Keratinocyte (primary cell): ENCODE measurements around the gene HSPBP1. TPM values are rescaled to one million over a fixed set of nuclear protein-coding genes. Genes with fewer than 3 reads are reported as not detected.

Experiments used
- DNase-seq: peaks from one replicate; pipeline ENCODE4 v3.0.0-alpha.2; 2011; ENCODE audit warnings: low read depth, missing footprints, low spot score
- FAIRE-seq: peaks from 2 replicates; lab custom pipeline; 2011; peaks lifted over from hg19 to GRCh38; lab: Jason Lieb, UNC
- H2AFZ ChIP-seq: 2 replicates; pipeline ENCODE4 v1.6.0; 2012; ENCODE audit warnings: low read length, control low read depth, inconsistent platforms; ENCODE audit not compliant: control insufficient read depth
- H3K27ac ChIP-seq: 2 replicates; pipeline ENCODE4 v1.5.1; 2011; ENCODE audit warnings: low read length; ENCODE audit not compliant: control insufficient read depth, insufficient read depth
- H3K27me3 ChIP-seq: 3 replicates; pipeline ENCODE4 v1.6.0; 2011; ENCODE audit warnings: low read length; ENCODE audit not compliant: control insufficient read depth, insufficient read depth; ENCODE audit errors: extremely low read depth
- H3K36me3 ChIP-seq, 2 experiments: 2 replicates in 1 of 2; 3 replicates in 1 of 2; pipeline ENCODE4 v1.5.1; 2011; ENCODE audit warnings: low read length in 2 of 2, mild to moderate bottlenecking in 1 of 2; ENCODE audit not compliant: control insufficient read depth in 2 of 2, insufficient read depth in 2 of 2; ENCODE audit errors: extremely low read depth in 1 of 2
- H3K4me1 ChIP-seq: 3 replicates; pipeline ENCODE4 v1.5.1; 2011; ENCODE audit warnings: low read length; ENCODE audit not compliant: control insufficient read depth, insufficient read depth; ENCODE audit errors: extremely low read depth
- H3K4me2 ChIP-seq: 3 replicates; pipeline ENCODE4 v1.6.0; 2011; ENCODE audit warnings: low read depth, low read length; ENCODE audit not compliant: control insufficient read depth, insufficient read depth; ENCODE audit errors: extremely low read depth
- H3K4me3 ChIP-seq, 3 experiments: fragments of 200-600 bp in 1 of 3; sonication (generic) in 1 of 3; 2 replicates in 2 of 3; 3 replicates in 1 of 3; pipeline ENCODE4 v1.5.1; 2011 to 2016; ENCODE audit warnings: low read length in 3 of 3, mild to moderate bottlenecking in 3 of 3, control low read depth in 2 of 3, inconsistent platforms in 1 of 3, low read depth in 1 of 3, mixed read lengths in 1 of 3, mixed run types in 1 of 3, moderate library complexity in 1 of 3; ENCODE audit not compliant: control insufficient read depth in 2 of 3, insufficient read depth in 2 of 3; ENCODE audit errors: extremely low read depth in 1 of 3
- H3K79me2 ChIP-seq: 2 replicates; pipeline ENCODE4 v1.6.0; 2012; ENCODE audit warnings: low read length; ENCODE audit not compliant: control insufficient read depth, insufficient read depth
- H3K9ac ChIP-seq: 3 replicates; pipeline ENCODE4 v1.6.0; 2011; ENCODE audit warnings: low read length; ENCODE audit not compliant: control insufficient read depth, insufficient read depth; ENCODE audit errors: extremely low read depth
- H3K9me1 ChIP-seq: 3 replicates; pipeline ENCODE4 v1.6.0; 2011; ENCODE audit warnings: low read length; ENCODE audit not compliant: control insufficient read depth, insufficient read depth; ENCODE audit errors: extremely low read depth
- H3K9me3 ChIP-seq: 2 replicates; pipeline ENCODE4 v1.5.1; 2012; ENCODE audit warnings: low read depth, low read length; ENCODE audit not compliant: control insufficient read depth
- H4K20me1 ChIP-seq: 3 replicates; pipeline ENCODE4 v1.6.0; 2011; ENCODE audit warnings: low read length; ENCODE audit not compliant: control insufficient read depth, insufficient read depth; ENCODE audit errors: extremely low read depth
- CTCF ChIP-seq, 3 experiments: IDR thresholded peaks in 1 of 3; conservative IDR thresholded peaks in 1 of 3; optimal IDR thresholded peaks in 1 of 3; 2 replicates in 2 of 3; 3 replicates in 1 of 3; pipeline versions ENCODE3 to v1.5.1; 2011; ENCODE audit warnings: low read length in 3 of 3, mild to moderate bottlenecking in 3 of 3, moderate library complexity in 2 of 3, control low read depth in 1 of 3, inconsistent platforms in 1 of 3; ENCODE audit not compliant: insufficient read depth in 2 of 3; ENCODE audit errors: extremely low read depth in 1 of 3
- EZH2 ChIP-seq: IDR thresholded peaks from one replicate; pipeline ENCODE4 v1.6.1; 2012; ENCODE audit warnings: inconsistent platforms, mild to moderate bottlenecking, low read length, moderate library complexity
- dilution Hi-C: fragments of 300-500 bp; cut with MboI; formaldehyde crosslinking; loops from one replicate; pipeline ENCODE4 v1.7.0; 2020; ENCODE audit warnings: low sequenced_read_pairs; ENCODE audit not compliant: extremely low pct_ligation_motif_present
- polyA plus RNA-seq, 5 experiments: library from polyadenylated mRNA; depleted of rRNA in 3 of 5; stranded (reverse) in 3 of 5; stranded (forward) in 1 of 5; unstranded in 1 of 5; fragments of >200 nt; gene quantifications; 1 replicate in 1 of 5; 2 replicates in 3 of 5; 3 replicates in 1 of 5; pipeline versions ENCODE4 v1.2.1 to v1.2.3, GENCODE V29; 2011 to 2012; ENCODE audit warnings: missing spikeins in 2 of 5, low read depth in 1 of 5, low replicate concordance in 1 of 5

Gene HSPBP1
- polyA plus RNA-seq, 1 donor (not counting 4 experiments of a cell fraction or from before 2014, with no cell fraction given), result 20.2 TPM

DNA sequence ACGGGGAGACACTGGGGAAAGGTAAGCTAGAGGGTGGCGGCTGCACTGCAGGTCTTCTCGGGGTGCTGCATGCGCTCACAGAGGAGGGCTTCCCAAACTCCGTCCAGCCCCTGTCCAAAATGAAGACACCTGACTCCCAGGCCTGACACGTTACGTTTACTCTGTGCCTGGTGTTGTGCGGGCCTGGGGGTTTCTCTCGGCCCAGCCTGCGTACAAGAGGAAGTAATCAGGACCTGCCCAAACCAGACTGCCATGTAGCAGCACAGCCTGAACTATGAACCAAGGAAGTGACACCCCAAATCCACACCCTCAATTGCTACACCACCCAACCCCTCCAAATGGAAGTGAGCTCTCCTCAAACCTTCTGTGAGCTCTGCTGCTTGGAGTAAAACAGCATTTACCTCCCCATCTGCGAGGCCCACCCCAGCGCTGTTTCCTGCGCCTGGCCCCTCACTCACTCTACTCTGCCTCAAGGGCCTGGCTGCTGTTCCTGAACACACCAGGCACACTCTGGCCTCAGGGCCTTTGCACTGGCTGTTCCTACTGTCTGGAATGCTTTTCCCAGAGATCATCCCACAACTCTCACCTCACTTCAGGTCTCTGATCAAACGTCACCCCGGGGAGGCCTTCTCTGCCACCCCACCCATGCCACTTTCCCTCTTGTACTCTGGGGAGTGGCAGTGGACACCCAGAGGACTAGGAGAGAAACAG lies 3.0 kb downstream of the HSPBP1 start:
- FAIRE-seq (no peak), DNase-seq (no peak)
- Histone ChIP-seq H3K36me3 (peaks cover 16 to 25% of the 10 kb centered on the region in 2 experiments), H3K9me3 (no peaks in the 10 kb centered on the region), H3K4me2 (no peak overlapping the region), H4K20me1 (no peaks in the 10 kb centered on the region), H3K4me1 (peaks cover 14% of the 10 kb centered on the region), H3K4me3 (no peak overlapping the region), H3K27me3 (no peaks in the 10 kb centered on the region), H3K27ac (no peak overlapping the region), H3K9me1 (no peaks in the 10 kb centered on the region), H3K9ac (no peak overlapping the region), H2AFZ (no peak overlapping the region), H3K79me2 (peaks cover 7% of the 10 kb centered on the region)
- dilution Hi-C loops, result no loop called here
- TF ChIP-seq CTCF (optimal IDR thresholded peaks at IDR 0.05 in 1 of 3, IDR thresholded peaks at IDR 0.05 in 1 of 3, conservative IDR thresholded peaks at IDR 0.05 in 1 of 3; ENCODE audit: extremely low read depth in 1 of 3, insufficient read depth in 2 of 3, low read length in 3 of 3), result no peak
- TF ChIP-seq EZH2, result no peak

DNA sequence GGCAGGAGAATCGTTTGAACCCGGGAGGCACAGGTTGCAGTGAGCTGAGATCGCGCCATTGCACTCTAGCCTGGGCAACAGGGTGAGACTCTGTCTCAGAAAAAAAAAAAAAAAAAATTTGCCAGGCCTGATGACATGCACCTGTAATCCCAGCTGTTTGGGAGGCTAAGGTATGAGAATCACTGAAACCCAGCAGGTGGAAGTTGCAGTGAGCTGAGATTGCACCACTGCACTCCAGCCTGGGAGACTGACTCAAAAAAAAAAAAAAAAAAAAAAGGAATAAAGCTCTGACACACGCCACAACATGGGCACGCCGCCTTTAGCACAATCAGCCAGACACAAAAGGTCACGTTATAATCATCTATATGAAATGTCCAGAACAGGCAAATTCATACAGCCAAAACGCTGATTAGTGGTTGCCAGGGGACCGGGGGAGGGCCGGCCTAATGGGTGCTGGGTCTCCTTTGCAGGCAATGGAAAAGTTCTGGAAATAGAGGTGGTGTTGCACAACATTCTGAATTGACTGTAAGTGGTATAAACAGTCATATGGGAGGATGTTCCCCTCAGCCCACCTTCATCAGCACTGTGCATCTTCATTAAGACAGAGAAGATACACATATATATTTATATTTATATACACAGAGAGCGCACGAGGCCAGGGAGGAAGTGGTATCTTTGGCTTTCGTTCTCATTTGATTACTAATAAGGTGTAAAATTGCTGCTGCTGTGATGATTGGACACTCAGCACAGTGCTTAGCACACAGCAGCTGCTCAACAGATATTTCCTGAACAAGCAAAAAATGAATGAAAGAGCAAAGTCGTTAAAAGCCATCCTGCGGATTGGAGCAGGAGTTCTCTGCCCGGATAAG lies 3.8 kb downstream of the HSPBP1 start:
- no peak overlapping the region for H3K4me2 ChIP-seq
- dilution Hi-C loops, result no loop called here
- no peak overlapping the region for H3K9ac ChIP-seq
- DNase-seq (no peak), FAIRE-seq (no peak)
- H3K9me1 ChIP-seq, result no peaks in the 10 kb centered on the region
- no peaks in the 10 kb centered on the region for H3K27me3 ChIP-seq
- no peaks in the 10 kb centered on the region for H3K9me3 ChIP-seq
- H3K36me3 ChIP-seq, result peaks cover 16 to 25% of the 10 kb centered on the region in 2 experiments
- no peak overlapping the region for H2AFZ ChIP-seq
- peaks cover 7% of the 10 kb centered on the region for H3K79me2 ChIP-seq
- H3K4me3 ChIP-seq, result no peak overlapping the region
- H3K27ac ChIP-seq, result no peak overlapping the region
- TF ChIP-seq CTCF (optimal IDR thresholded peaks at IDR 0.05 in 1 of 3, IDR thresholded peaks at IDR 0.05 in 1 of 3, conservative IDR thresholded peaks at IDR 0.05 in 1 of 3; ENCODE audit: extremely low read depth in 1 of 3, insufficient read depth in 2 of 3, low read length in 3 of 3) (no peak), EZH2 (no peak)
- peaks cover 12% of the 10 kb centered on the region for H3K4me1 ChIP-seq
- H4K20me1 ChIP-seq, result no peaks in the 10 kb centered on the region
